Fibroblast of skin of back (primary cell): ENCODE data around the gene SDF2L1.
"Not testable (repeated sequence)": the region's sequence is repeated elsewhere in the genome, so short reads cannot be mapped to it uniquely, and the experiment has no call there.

Source experiments
- DNase-seq: peaks from one replicate; pipeline ENCODE4 v3.0.0-alpha.2; 2013

The SDF2L1 gene

DNA sequence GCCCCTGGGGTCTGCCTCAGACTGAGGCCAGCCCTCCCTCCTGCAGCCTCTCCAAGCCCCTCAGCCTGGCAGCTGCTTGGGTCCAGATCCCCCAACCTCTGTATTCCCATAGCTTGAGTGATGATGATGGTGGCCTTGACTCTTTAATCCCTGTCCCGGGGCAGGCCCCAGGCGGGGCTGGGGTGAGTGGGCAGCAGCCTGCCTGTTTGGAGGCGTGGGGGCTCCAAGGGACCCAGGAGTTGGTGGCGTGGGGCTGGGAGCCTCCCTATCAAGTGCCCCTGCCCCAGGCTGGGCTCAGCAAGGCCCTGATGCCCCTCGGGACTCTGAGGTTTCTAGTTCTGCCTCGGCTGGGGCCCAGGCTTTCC is 46.2 kb downstream of the SDF2L1 start:
- no peak for DNase-seq

GRCh38 chr22:21688706-21689381 is 46.7 kb downstream of the SDF2L1 start:
- DNase-seq = no peak

- no peak for DNase-seq
These were observed 48.3 kb downstream of the SDF2L1 start for GRCh38 chr22:21690401-21690801.

- DNase-seq = no peak
These were observed 49.7 kb downstream of the SDF2L1 start for GRCh38 chr22:21691816-21692215.

- DNase-seq = not testable (repeated sequence)
These were observed 50.8 kb downstream of the SDF2L1 start for GRCh38 chr22:21692856-21693255.

- DNase-seq = no peak
These were observed 51.4 kb downstream of the SDF2L1 start for GRCh38 chr22:21693333-21693998.
